HCT116 (cell line): Measurements from ENCODE around the gene LDHA. TPM values are rescaled to one million over a fixed set of nuclear protein-coding genes. Genes with fewer than 3 reads are reported as not detected.

Experiments used
- ATAC-seq: fragments of 200-7000 bp; cut with Tn5 transposase; 2 replicates; pipeline ENCODE4 v1.9.1; 2020; ENCODE audit warnings: mild to moderate bottlenecking, moderate library complexity
- BruUV-seq: library from RNA; stranded (reverse); fragments of 400-500 nt; replicated peaks from 2 replicates; lab custom pipeline; 2021; lab: Mats Ljungman, UMichigan
- CTCF ChIA-PET: fragments of 300-600 bp; sonication (Branson Sonifier 250); formaldehyde crosslinking; loops from one replicate; lab custom pipeline; 2021; ENCODE audit warnings: antibody characterized with exemption; lab: Charles Lee
- POLR2A ChIA-PET: fragments of 300-600, 350-600 bp; sonication (Branson Sonifier 250); formaldehyde crosslinking; loops from one replicate; lab custom pipeline; 2021; ENCODE audit warnings: antibody characterized with exemption; lab: Charles Lee
- RAD21 ChIA-PET, 2 experiments: fragments of 300-600 bp; sonication (Branson Sonifier 250); formaldehyde crosslinking; loops; one replicate each; lab custom pipeline; 2023; ENCODE audit warnings: low total read pairs in 2 of 2; ENCODE audit not compliant: uncharacterized antibody in 2 of 2, unreplicated experiment in 2 of 2, low non-redundant PET in 1 of 2; lab: Charles Lee
- DNase-seq: peaks from one replicate; pipeline ENCODE4 v3.0.0-alpha.2; 2010; ENCODE audit warnings: low read depth, low spot score
- H2AFZ ChIP-seq: fragments of 200-600 bp; shearing (Covaris generic), sonication (generic); 2 replicates; pipeline ENCODE4 v1.6.1; 2017; ENCODE audit warnings: low read depth, mixed run types, mixed read lengths, antibody characterized with exemption, low read length; ENCODE audit not compliant: poor library complexity, severe bottlenecking
- H3K27ac ChIP-seq: 2 replicates; pipeline ENCODE4 v1.5.1; 2012; ENCODE audit warnings: low read depth, low read length
- H3K27me3 ChIP-seq: fragments of 200-600 bp; sonication (generic); 2 replicates; pipeline ENCODE4 v1.6.1; 2016; ENCODE audit warnings: mixed run types, low read length, mixed read lengths; ENCODE audit not compliant: insufficient read depth
- H3K36me3 ChIP-seq, 2 experiments: fragments of 200-500 bp in 1 of 2; fragments of 200-600 bp in 1 of 2; sonication (Bioruptor generic) in 1 of 2; sonication (generic) in 1 of 2; 2 replicates each; pipeline versions ENCODE4 v1.5.1 to v1.6.1; 2014 to 2016; ENCODE audit warnings: low read length in 2 of 2, inconsistent platforms in 1 of 2, mixed read lengths in 1 of 2, mixed run types in 1 of 2; ENCODE audit not compliant: insufficient read depth in 2 of 2, control insufficient read depth in 1 of 2
- H3K4me1 ChIP-seq, 2 experiments: fragments of 200-600 bp in 1 of 2; sonication (generic) in 1 of 2; 2 replicates each; pipeline versions ENCODE4 v1.5.1 to v1.6.1; 2012 to 2017; ENCODE audit warnings: low read length in 2 of 2, inconsistent platforms in 1 of 2, mild to moderate bottlenecking in 1 of 2, mixed read lengths in 1 of 2, mixed run types in 1 of 2, moderate library complexity in 1 of 2; ENCODE audit not compliant: insufficient read depth in 2 of 2, control insufficient read depth in 1 of 2
- H3K4me2 ChIP-seq: fragments of 200-600 bp; sonication (generic); 2 replicates; pipeline ENCODE4 v1.6.1; 2017; ENCODE audit warnings: mixed run types, low read length, mixed read lengths
- H3K4me3 ChIP-seq, 2 experiments: fragments of 200-600 bp in 1 of 2; sonication (generic) in 1 of 2; replicated peaks in 1 of 2; 2 replicates each; pipeline ENCODE4 v1.5.1; 2011 to 2016; ENCODE audit warnings: low read length in 2 of 2, control low read depth in 1 of 2, low read depth in 1 of 2, mild to moderate bottlenecking in 1 of 2, mixed read lengths in 1 of 2, mixed run types in 1 of 2
- H3K79me2 ChIP-seq: fragments of 200-600 bp; sonication (generic); 2 replicates; pipeline ENCODE4 v1.6.1; 2017; ENCODE audit warnings: mild to moderate bottlenecking, mixed run types, low read length, moderate library complexity, mixed read lengths; ENCODE audit not compliant: insufficient read depth
- H3K9ac ChIP-seq: fragments of 200-600 bp; sonication (generic); 2 replicates; pipeline ENCODE4 v1.6.1; 2016; ENCODE audit warnings: low read length, mixed read lengths
- H3K9me2 ChIP-seq: fragments of 200-600 bp; sonication (generic), shearing (Covaris generic); 2 replicates; pipeline ENCODE4 v1.6.1; 2017; ENCODE audit warnings: mixed run types, mild to moderate bottlenecking, moderate library complexity; ENCODE audit not compliant: insufficient read depth
- H3K9me3 ChIP-seq, 2 experiments: fragments of 200-500 bp in 1 of 2; fragments of 200-600 bp in 1 of 2; sonication (Bioruptor generic) in 1 of 2; sonication (generic) in 1 of 2; 2 replicates each; pipeline ENCODE4 v1.6.1; 2014 to 2017; ENCODE audit warnings: low read length in 2 of 2, mixed read lengths in 2 of 2, inconsistent platforms in 1 of 2, low read depth in 1 of 2, mild to moderate bottlenecking in 1 of 2, mixed run types in 1 of 2, moderate library complexity in 1 of 2; ENCODE audit not compliant: control insufficient read depth in 1 of 2, insufficient read depth in 1 of 2
- H4K20me1 ChIP-seq: fragments of 200-600 bp; sonication (generic), shearing (Covaris generic); 2 replicates; pipeline ENCODE4 v1.6.1; 2017; ENCODE audit warnings: mixed run types, mild to moderate bottlenecking, moderate library complexity; ENCODE audit not compliant: insufficient read depth
- ATF3 ChIP-seq: IDR thresholded peaks from 2 replicates; pipeline ENCODE4 v1.6.1; 2012
- EGR1 ChIP-seq: IDR thresholded peaks from 2 replicates; pipeline ENCODE4 v1.6.1; 2012; ENCODE audit warnings: low read depth
- EZH2 ChIP-seq: fragments of 200-600 bp; sonication (generic); IDR thresholded peaks from 2 replicates; pipeline ENCODE4 v1.6.1; 2017; ENCODE audit warnings: antibody characterized with exemption, mixed run types
- EZH2phosphoT487 ChIP-seq: fragments of 200-600 bp; IDR thresholded peaks from 2 replicates; pipeline ENCODE4 v1.6.1; 2018; ENCODE audit warnings: antibody characterized with exemption, borderline replicate concordance
- FOSL1 ChIP-seq: IDR thresholded peaks from 2 replicates; pipeline ENCODE4 v1.6.1; 2012; ENCODE audit warnings: low read depth
- JUND ChIP-seq: IDR thresholded peaks from 2 replicates; pipeline ENCODE4 v1.6.1; 2012
- MAX ChIP-seq: IDR thresholded peaks from 2 replicates; pipeline ENCODE4 v1.6.1; 2012
- POLR2A ChIP-seq: IDR thresholded peaks from 2 replicates; pipeline ENCODE4 v1.7.0; 2011; ENCODE audit warnings: borderline replicate concordance; ENCODE audit not compliant: insufficient read depth, insufficient read length; ENCODE audit errors: extremely low read depth
- RAD21 ChIP-seq: IDR thresholded peaks from 2 replicates; pipeline ENCODE4 v1.6.1; 2012; ENCODE audit warnings: low read depth, mild to moderate bottlenecking
- REST ChIP-seq: IDR thresholded peaks from 2 replicates; pipeline ENCODE4 v1.6.1; 2012; ENCODE audit warnings: low read depth
- SIN3A ChIP-seq: IDR thresholded peaks from 2 replicates; pipeline ENCODE4 v1.6.1; 2012; ENCODE audit warnings: low read depth
- SRF ChIP-seq: IDR thresholded peaks from 2 replicates; pipeline ENCODE4 v1.6.1; 2012; ENCODE audit warnings: low read depth
- TCF7L2 ChIP-seq: IDR thresholded peaks from 2 replicates; pipeline ENCODE4 v1.7.0; 2011; ENCODE audit warnings: borderline replicate concordance, inconsistent platforms; ENCODE audit not compliant: insufficient read depth, insufficient read length; ENCODE audit errors: extremely low read depth
- YY1 ChIP-seq: IDR thresholded peaks from 2 replicates; pipeline ENCODE4 v1.6.1; 2011; ENCODE audit warnings: low read length, low read depth, moderate library complexity, mild to moderate bottlenecking; ENCODE audit not compliant: insufficient replicate concordance; ENCODE audit errors: extremely low read depth
- ZFX ChIP-seq: fragments of 450-650 bp; IDR thresholded peaks from 2 replicates; pipeline ENCODE4 v1.6.1; 2017
- intact Hi-C: fragments of 100-400 bp; cut with micrococcal nuclease; formaldehyde crosslinking; loops from 2 replicates; pipeline ENCODE4 v1.10.0; 2022
- total RNA-seq: library from RNA; stranded (reverse); gene quantifications from one replicate; pipeline ENCODE4 v1.2.1, GENCODE V29; 2021; ENCODE audit not compliant: unreplicated experiment

LDHA gene
- total RNA-seq, 1 experiment from 2014 or later = 974 TPM

- TF ChIP-seq YY1 = no peak
- no peak for TF ChIP-seq EGR1
- no peak for TF ChIP-seq FOSL1
- TF ChIP-seq RAD21 = no peak
- no peak for TF ChIP-seq SIN3A
Observed at GRCh38 chr11:18390088-18390487, 4.3 kb upstream of the LDHA start (continued).

- peaks cover 15% of the 10 kb centered on the region; the same call in 1 of the 2 replicates for H4K20me1 ChIP-seq
- H3K4me2 ChIP-seq = no peak overlapping the region
- no peak overlapping the region for H3K4me3 ChIP-seq
- H3K36me3 ChIP-seq = peaks cover 11 to 19% of the 10 kb centered on the region in 2 experiments
- RAD21 ChIA-PET = interaction anchor here in 1 of 2 experiments (0.7 kb wide), 1 partner anchor 1443 kb away, joined by 3 read pairs; no protein-coding TSS in a partner anchor
- H3K9me3 ChIP-seq = no peaks in the 10 kb centered on the region
- H3K27ac ChIP-seq = no peak overlapping the region
- no TSS peak for BruUV-seq
- TF ChIP-seq MAX (no peak), ZFX (no peak), ATF3 (no peak), TCF7L2 (no peak), POLR2A (no peak), EGR1 (no peak), REST (no peak), FOSL1 (no peak), EZH2phosphoT487 (no peak), JUND (no peak), SRF (no peak), SIN3A (no peak), EZH2 (no peak)
- H3K27me3 ChIP-seq = no peaks in the 10 kb centered on the region
- H3K4me1 ChIP-seq = peaks cover 11 to 25% of the 10 kb centered on the region in 2 experiments
- CTCF ChIA-PET = no interaction called here
- POLR2A ChIA-PET = interaction anchor here (1.8 to 5.1 kb wide), 2 partner anchors 9 to 71 kb away, joined by 5 to 88 read pairs; partner anchors contain the start of gene HPS5
- ATAC-seq = no peak
- no peak overlapping the region for H3K9ac ChIP-seq
- H3K9me2 ChIP-seq = no peaks in the 10 kb centered on the region
- peaks cover 34% of the 10 kb centered on the region for H3K79me2 ChIP-seq
- H2AFZ ChIP-seq = no peak overlapping the region
- intact Hi-C loops = no loop called here
- DNase-seq = no peak
Observed at GRCh38 chr11:18392434-18393321, 1.7 kb upstream of the LDHA start.
